Type B pancreatic cell (in vitro differentiated cells): ENCODE results near the gene PCBP3. TPM values are rescaled to one million over a fixed set of nuclear protein-coding genes. Genes with fewer than 3 reads are reported as not detected.

Source experiments
- DNase-seq: peaks from one replicate; pipeline ENCODE4 v3.0.0; 2021; ENCODE audit warnings: mixed read lengths; ENCODE audit not compliant: unreplicated experiment; ENCODE audit errors: extremely low spot score
- H3K27ac Mint-ChIP-seq: 2 replicates; pipeline ENCODE4 v1.8.0; 2021; ENCODE audit warnings: mild to moderate bottlenecking, mixed read lengths
- H3K27me3 Mint-ChIP-seq: 2 replicates; pipeline ENCODE4 v1.8.0; 2021; ENCODE audit warnings: mixed read lengths
- H3K36me3 Mint-ChIP-seq: 2 replicates; pipeline ENCODE4 v1.8.0; 2021; ENCODE audit warnings: mixed read lengths
- H3K4me1 Mint-ChIP-seq: one replicate; pipeline ENCODE4 v1.8.0; 2021; ENCODE audit warnings: mixed read lengths; ENCODE audit not compliant: unreplicated experiment
- H3K4me3 Mint-ChIP-seq: 2 replicates; pipeline ENCODE4 v1.8.0; 2021; ENCODE audit warnings: mild to moderate bottlenecking, mixed read lengths
- H3K9me3 Mint-ChIP-seq: 2 replicates; pipeline ENCODE4 v1.8.0; 2021; ENCODE audit warnings: mixed read lengths
- total RNA-seq: library from RNA; stranded (reverse); gene quantifications from 2 replicates; pipeline ENCODE4 v1.2.1, GENCODE V29; 2021; ENCODE audit warnings: low replicate concordance
- TF ChIP-seq, protein P1 (sequence below): fragments of 200-600 bp; sonication (generic); conservative IDR thresholded peaks from 2 replicates; pipeline ENCODE4 v1.5.0; 2021; ENCODE audit warnings: antibody characterized with exemption, mild to moderate bottlenecking

PCBP3 gene
- total RNA-seq, 1 donor from 2014 or later = 5.5 TPM

DNA sequence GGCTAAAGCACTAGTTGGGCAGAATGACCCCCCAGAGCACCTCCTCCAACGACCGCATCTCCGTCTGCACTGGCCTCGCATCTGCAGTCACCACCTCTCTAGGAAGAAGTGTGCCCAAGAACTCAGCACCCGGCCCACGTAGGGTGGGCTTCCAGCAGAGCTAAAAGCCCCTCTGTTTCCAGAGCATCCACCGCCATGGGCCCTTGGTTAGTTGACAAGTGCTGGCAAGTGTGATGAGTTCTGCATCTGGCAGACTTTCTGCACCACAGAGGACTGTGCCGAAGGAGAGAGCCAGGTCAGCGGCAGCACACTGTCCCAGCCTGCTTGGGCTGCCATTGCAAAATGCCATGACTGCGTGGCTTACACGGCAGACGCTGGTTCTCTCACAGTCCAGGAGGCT lies 261.7 kb downstream of the PCBP3 start:
- TF ChIP-seq, protein P1, sequence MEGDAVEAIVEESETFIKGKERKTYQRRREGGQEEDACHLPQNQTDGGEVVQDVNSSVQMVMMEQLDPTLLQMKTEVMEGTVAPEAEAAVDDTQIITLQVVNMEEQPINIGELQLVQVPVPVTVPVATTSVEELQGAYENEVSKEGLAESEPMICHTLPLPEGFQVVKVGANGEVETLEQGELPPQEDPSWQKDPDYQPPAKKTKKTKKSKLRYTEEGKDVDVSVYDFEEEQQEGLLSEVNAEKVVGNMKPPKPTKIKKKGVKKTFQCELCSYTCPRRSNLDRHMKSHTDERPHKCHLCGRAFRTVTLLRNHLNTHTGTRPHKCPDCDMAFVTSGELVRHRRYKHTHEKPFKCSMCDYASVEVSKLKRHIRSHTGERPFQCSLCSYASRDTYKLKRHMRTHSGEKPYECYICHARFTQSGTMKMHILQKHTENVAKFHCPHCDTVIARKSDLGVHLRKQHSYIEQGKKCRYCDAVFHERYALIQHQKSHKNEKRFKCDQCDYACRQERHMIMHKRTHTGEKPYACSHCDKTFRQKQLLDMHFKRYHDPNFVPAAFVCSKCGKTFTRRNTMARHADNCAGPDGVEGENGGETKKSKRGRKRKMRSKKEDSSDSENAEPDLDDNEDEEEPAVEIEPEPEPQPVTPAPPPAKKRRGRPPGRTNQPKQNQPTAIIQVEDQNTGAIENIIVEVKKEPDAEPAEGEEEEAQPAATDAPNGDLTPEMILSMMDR = no peak
- H3K4me3 Mint-ChIP-seq = no peak overlapping the region
- H3K4me1 Mint-ChIP-seq = no peaks in the 10 kb centered on the region
- peaks cover 3% of the 10 kb centered on the region for H3K27me3 Mint-ChIP-seq
- DNase-seq = no peak
- no peaks in the 10 kb centered on the region for H3K36me3 Mint-ChIP-seq
- H3K27ac Mint-ChIP-seq = no peak overlapping the region
- H3K9me3 Mint-ChIP-seq = no peaks in the 10 kb centered on the region

DNA sequence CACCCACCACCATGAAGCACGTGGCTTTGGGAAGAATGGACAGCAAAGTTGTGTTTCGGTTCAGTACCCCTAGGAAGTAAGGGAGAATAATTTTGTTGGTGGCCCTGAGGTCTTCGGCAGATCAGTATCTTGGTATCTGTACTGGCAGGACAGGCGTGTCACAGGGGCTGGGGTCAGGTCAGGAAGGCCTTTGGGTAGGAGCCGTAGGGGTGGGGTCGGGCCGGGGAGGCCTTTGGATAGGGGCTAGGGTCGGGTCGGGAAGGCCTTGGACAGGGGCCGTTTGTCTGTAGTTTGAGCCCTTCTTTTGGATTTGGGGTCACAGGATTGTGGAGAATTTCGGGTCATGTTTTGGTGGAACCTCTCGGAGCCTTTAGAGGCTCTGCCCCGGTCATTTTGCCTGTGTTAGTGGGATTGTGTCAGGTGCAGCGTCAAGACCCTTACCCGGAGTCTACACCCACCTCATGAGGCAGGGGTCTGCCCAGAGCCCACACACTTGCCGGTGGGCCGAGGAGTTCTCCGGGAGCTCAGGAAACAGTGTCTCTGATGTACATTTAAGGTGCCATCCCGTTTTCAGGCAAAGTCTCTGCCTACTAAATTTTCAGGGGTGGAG lies 262.8 kb downstream of the PCBP3 start:
- Mint-ChIP-seq H3K27ac (no peak overlapping the region), H3K36me3 (no peaks in the 10 kb centered on the region)

DNA sequence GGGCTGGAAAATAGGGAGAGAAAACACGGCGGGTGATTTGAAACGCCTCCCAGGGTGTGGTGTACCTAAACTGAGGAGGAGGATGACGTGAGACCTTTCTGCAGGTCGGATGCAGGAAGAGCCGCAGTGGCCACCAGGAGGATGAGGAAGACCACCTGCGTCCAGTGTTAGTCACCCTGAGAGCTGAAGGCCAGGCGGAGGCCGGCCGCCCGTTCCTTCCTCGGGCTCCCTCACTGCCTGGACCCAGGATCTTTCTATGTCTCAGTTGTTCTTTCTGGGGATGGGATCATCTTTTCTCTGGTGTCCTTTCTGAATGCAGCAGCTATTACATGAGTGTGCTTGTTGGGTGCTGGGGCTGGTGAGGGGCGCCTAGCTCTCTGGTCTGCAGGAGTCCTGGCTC lies 263.3 kb downstream of the PCBP3 start:
- H3K9me3 Mint-ChIP-seq = no peaks in the 10 kb centered on the region
- no peak overlapping the region for H3K27ac Mint-ChIP-seq
- no peak overlapping the region for H3K4me3 Mint-ChIP-seq
- no peaks in the 10 kb centered on the region for H3K4me1 Mint-ChIP-seq
- TF ChIP-seq, protein P1 = no peak
- H3K36me3 Mint-ChIP-seq = no peaks in the 10 kb centered on the region
- DNase-seq = no peak
- peaks cover 3% of the 10 kb centered on the region for H3K27me3 Mint-ChIP-seq

More for the DNA sequence above, 262.8 kb downstream of the PCBP3 start:
- Mint-ChIP-seq H3K27me3 (peaks cover 3% of the 10 kb centered on the region), H3K4me3 (no peak overlapping the region), H3K9me3 (no peaks in the 10 kb centered on the region), H3K4me1 (no peaks in the 10 kb centered on the region)
- TF ChIP-seq, protein P1 = no peak
- no peak for DNase-seq

DNA sequence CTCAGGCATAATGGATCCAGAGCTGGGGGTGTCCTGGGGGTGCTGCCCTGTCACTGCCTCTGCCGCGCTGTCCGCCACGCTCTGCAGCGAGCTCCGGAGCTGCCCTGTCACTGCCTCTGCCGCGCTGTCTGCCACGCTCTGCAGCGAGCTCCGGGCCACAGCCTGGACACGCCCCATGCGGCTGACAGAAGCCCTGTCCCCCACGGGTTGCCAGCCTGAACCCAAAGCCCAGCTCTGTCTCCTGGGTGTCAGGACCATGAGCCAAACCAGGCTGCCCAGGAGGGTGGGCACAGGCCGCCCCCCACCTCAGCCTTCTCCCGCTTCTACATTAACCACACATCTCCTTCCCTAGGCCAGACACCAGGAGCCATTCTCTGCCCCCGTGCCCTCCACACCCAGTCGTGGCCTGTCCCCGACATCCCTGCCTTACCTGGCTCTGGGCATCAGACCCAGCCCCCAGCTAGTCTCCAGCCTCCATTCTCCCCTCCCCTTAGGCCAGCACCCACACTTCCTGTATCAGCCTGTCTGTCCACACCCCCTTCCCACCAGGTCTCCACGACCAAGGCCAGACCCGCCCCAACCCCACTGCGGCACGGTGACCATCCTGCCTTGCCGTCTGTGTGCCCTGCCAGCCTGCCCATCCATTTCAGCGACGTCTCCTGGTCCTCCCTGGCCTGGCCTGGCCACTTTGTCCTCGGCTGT lies 265.2 kb downstream of the PCBP3 start:
- Mint-ChIP-seq H3K27me3 (no peaks in the 10 kb centered on the region), H3K4me1 (no peaks in the 10 kb centered on the region), H3K27ac (no peak overlapping the region), H3K9me3 (no peaks in the 10 kb centered on the region), H3K36me3 (no peaks in the 10 kb centered on the region), H3K4me3 (no peak overlapping the region)
- DNase-seq = no peak
- TF ChIP-seq, protein P1 = no peak

- Mint-ChIP-seq H3K27me3 (no peaks in the 10 kb centered on the region), H3K4me1 (no peaks in the 10 kb centered on the region), H3K9me3 (no peaks in the 10 kb centered on the region), H3K27ac (no peak overlapping the region), H3K4me3 (no peak overlapping the region), H3K36me3 (no peaks in the 10 kb centered on the region)
- TF ChIP-seq, protein P1 = no peak
- DNase-seq = no peak
Observed at GRCh38 chr21:45909238-45909988, 265.9 kb downstream of the PCBP3 start.
